H9 (cell line): ENCODE results near the gene ESRRA. TPM values are rescaled to one million over a fixed set of nuclear protein-coding genes. Genes with fewer than 3 reads are reported as not detected.

ENCODE experiments used
- DNase-seq: peaks from one replicate; pipeline ENCODE4 v3.0.0-alpha.2; 2017
- H2AFZ ChIP-seq: one replicate; pipeline ENCODE4 v1.6.1; 2013; ENCODE audit warnings: mild to moderate bottlenecking, low read length, control low read depth, moderate library complexity
- H2AK5ac ChIP-seq: 2 replicates; pipeline ENCODE4 v1.6.1; 2013; ENCODE audit warnings: low read length, control low read depth, mixed read lengths; ENCODE audit not compliant: insufficient read length
- H2BK120ac ChIP-seq: one replicate; pipeline ENCODE4 v1.6.1; 2013; ENCODE audit warnings: low read depth, mild to moderate bottlenecking, low read length, control low read depth, inconsistent platforms; ENCODE audit not compliant: poor library complexity, severe bottlenecking
- H2BK12ac ChIP-seq: 2 replicates; pipeline ENCODE4 v1.6.1; 2013; ENCODE audit warnings: low read length, control low read depth, mixed read lengths, low read depth; ENCODE audit not compliant: insufficient read length
- H2BK15ac ChIP-seq: 2 replicates; pipeline ENCODE4 v1.6.1; 2013; ENCODE audit warnings: low read depth, low read length, control low read depth
- H2BK20ac ChIP-seq: one replicate; pipeline ENCODE4 v1.6.1; 2013; ENCODE audit warnings: low read depth, mild to moderate bottlenecking, low read length, control low read depth, inconsistent platforms; ENCODE audit not compliant: poor library complexity, severe bottlenecking
- H2BK5ac ChIP-seq: 2 replicates; pipeline ENCODE4 v1.6.1; 2013; ENCODE audit warnings: low read length, control low read depth, mixed read lengths; ENCODE audit not compliant: insufficient read length
- H3K14ac ChIP-seq: 2 replicates; pipeline ENCODE4 v1.6.1; 2013; ENCODE audit warnings: low read length, control low read depth; ENCODE audit not compliant: insufficient read depth
- H3K18ac ChIP-seq: 2 replicates; pipeline ENCODE4 v1.6.1; 2013; ENCODE audit warnings: low read depth, mild to moderate bottlenecking, mixed read lengths, low read length, control low read depth; ENCODE audit not compliant: insufficient read length
- H3K23ac ChIP-seq: 2 replicates; pipeline ENCODE4 v1.6.1; 2013; ENCODE audit warnings: low read length, control low read depth, mixed read lengths, low read depth; ENCODE audit not compliant: insufficient read length
- H3K23me2 ChIP-seq: 2 replicates; pipeline ENCODE4 v1.6.1; 2013; ENCODE audit warnings: low read depth, mild to moderate bottlenecking, mixed read lengths, low read length, control low read depth; ENCODE audit not compliant: insufficient read length, poor library complexity, severe bottlenecking
- H3K27ac ChIP-seq: 2 replicates; pipeline ENCODE4 v1.5.1; 2013; ENCODE audit warnings: low read length, control low read depth, mixed read lengths, low read depth; ENCODE audit not compliant: insufficient read length
- H3K27me3 ChIP-seq: 2 replicates; pipeline ENCODE4 v1.6.1; 2013; ENCODE audit warnings: low read length, control low read depth, inconsistent platforms; ENCODE audit not compliant: insufficient read depth
- H3K4ac ChIP-seq: 2 replicates; pipeline ENCODE4 v1.6.1; 2013; ENCODE audit warnings: low read depth, mild to moderate bottlenecking, control low read depth, inconsistent platforms, low read length, moderate library complexity
- H3K4me1 ChIP-seq: 2 replicates; pipeline ENCODE4 v1.6.1; 2013; ENCODE audit warnings: low read length, control low read depth, inconsistent platforms; ENCODE audit not compliant: insufficient read depth
- H3K4me2 ChIP-seq: 2 replicates; pipeline ENCODE4 v1.6.1; 2013; ENCODE audit warnings: low read length, control low read depth, mixed read lengths; ENCODE audit not compliant: insufficient read length, insufficient read depth
- H3K56ac ChIP-seq: 2 replicates; pipeline ENCODE4 v1.6.1; 2013; ENCODE audit warnings: low read depth, mild to moderate bottlenecking, mixed read lengths, low read length, control low read depth; ENCODE audit not compliant: insufficient read length
- H3K79me1 ChIP-seq: 2 replicates; pipeline ENCODE4 v1.6.1; 2013; ENCODE audit warnings: low read depth, mild to moderate bottlenecking, moderate library complexity, low read length, control low read depth, inconsistent platforms; ENCODE audit not compliant: insufficient read depth, poor library complexity, severe bottlenecking
- H3K79me2 ChIP-seq: 2 replicates; pipeline ENCODE4 v1.6.1; 2013; ENCODE audit warnings: low read length, control low read depth, inconsistent platforms; ENCODE audit not compliant: insufficient read depth
- H3K9ac ChIP-seq: 2 replicates; pipeline ENCODE4 v1.6.1; 2013; ENCODE audit warnings: low read length, control low read depth, mixed read lengths; ENCODE audit not compliant: insufficient read length; ENCODE audit errors: extremely low read depth
- H3K9me3 ChIP-seq: one replicate; pipeline ENCODE4 v1.6.1; 2013; ENCODE audit warnings: low read depth, low read length, inconsistent platforms; ENCODE audit not compliant: control insufficient read depth
- H3T11ph ChIP-seq: one replicate; pipeline ENCODE4 v1.6.1; 2013; ENCODE audit warnings: mild to moderate bottlenecking, low read length, control low read depth, inconsistent platforms
- H4K20me1 ChIP-seq: one replicate; pipeline ENCODE4 v1.6.1; 2013; ENCODE audit not compliant: control insufficient read depth, insufficient read length, insufficient read depth
- H4K5ac ChIP-seq: 2 replicates; pipeline ENCODE4 v1.6.1; 2013; ENCODE audit warnings: low read depth, mild to moderate bottlenecking, mixed read lengths, low read length, control low read depth; ENCODE audit not compliant: insufficient read length
- H4K8ac ChIP-seq: replicated peaks from 2 replicates; pipeline ENCODE4 v1.6.1; 2013; ENCODE audit warnings: low read length, control low read depth, mixed read lengths, low read depth; ENCODE audit not compliant: insufficient read length
- H4K91ac ChIP-seq: 2 replicates; pipeline ENCODE4 v1.6.1; 2013; ENCODE audit warnings: low read depth, mild to moderate bottlenecking, moderate library complexity, mixed read lengths, low read length, control low read depth; ENCODE audit not compliant: insufficient read length
- H3K27ac Mint-ChIP-seq, 3 experiments: 2 replicates in 2 of 3; 3 replicates in 1 of 3; pipeline ENCODE4 v1.8.0; 2020 to 2021; ENCODE audit warnings: mixed read lengths in 3 of 3, mild to moderate bottlenecking in 1 of 3, moderate library complexity in 1 of 3
- H3K27me3 Mint-ChIP-seq: 2 replicates; pipeline ENCODE4 v1.8.0; 2021; ENCODE audit warnings: low read depth, mild to moderate bottlenecking, moderate library complexity, mixed read lengths
- H3K36me3 Mint-ChIP-seq, 3 experiments: 2 replicates in 2 of 3; 3 replicates in 1 of 3; pipeline ENCODE4 v1.8.0; 2020 to 2021; ENCODE audit warnings: low read depth in 3 of 3, mixed read lengths in 3 of 3; ENCODE audit not compliant: insufficient read depth in 1 of 3
- H3K4me1 Mint-ChIP-seq, 2 experiments: 2 replicates each; pipeline ENCODE4 v1.8.0; 2020; ENCODE audit warnings: mixed read lengths in 2 of 2
- H3K4me3 Mint-ChIP-seq, 2 experiments: 2 replicates in 1 of 2; 3 replicates in 1 of 2; pipeline ENCODE4 v1.8.0; 2020 to 2021; ENCODE audit warnings: mild to moderate bottlenecking in 2 of 2, mixed read lengths in 2 of 2, moderate library complexity in 1 of 2
- H3K9me3 Mint-ChIP-seq, 2 experiments: 2 replicates in 1 of 2; 3 replicates in 1 of 2; pipeline ENCODE4 v1.8.0; 2020; ENCODE audit warnings: mild to moderate bottlenecking in 2 of 2, mixed read lengths in 2 of 2, moderate library complexity in 1 of 2
- CTCF ChIP-seq: fragments of 200-600 bp; sonication (generic); conservative IDR thresholded peaks from 3 replicates; pipeline ENCODE4 v1.8.0; 2021; ENCODE audit warnings: antibody characterized with exemption, mild to moderate bottlenecking
- WGBS: extraction: QIAGEN DNeasy Blood & Tissue Kit; methylation state at CpG from one replicate; pipeline ENCODE4 v1.1.7; 2013; ENCODE audit warnings: missing lambda C conversion rate, low lambda C conversion rate, mixed read lengths; ENCODE audit not compliant: insufficient read length; ENCODE audit errors: extremely low coverage; 5-methylcytosine and 5-hydroxymethylcytosine counted together
- total RNA-seq: library from RNA; stranded (reverse); gene quantifications from 2 replicates; pipeline ENCODE4 v1.2.1, GENCODE V29; 2021

Gene ESRRA
- total RNA-seq, 1 experiment from 2014 or later = 42.3 TPM

GRCh38 chr11:64333556-64333955 lies 28.2 kb downstream of the ESRRA start:
- Histone ChIP-seq H4K5ac (no peak overlapping the region), H4K8ac (no peak overlapping the region), H3K14ac (no peak overlapping the region), H2BK120ac (no peak overlapping the region), H3K4me1 (peaks cover 2% of the 10 kb centered on the region; the same call in 1 of the 2 replicates), H3K27ac (no peak overlapping the region), H2BK5ac (no peak overlapping the region), H3T11ph (no peak overlapping the region), H3K79me1 (no peaks in the 10 kb centered on the region), H3K4me2 (no peak overlapping the region), H4K20me1 (no peaks in the 10 kb centered on the region), H3K18ac (no peak overlapping the region), H2BK12ac (no peak overlapping the region), H2AFZ (no peak overlapping the region), H4K91ac (no peak overlapping the region), H3K23ac (no peak overlapping the region), H2BK15ac (no peak overlapping the region), H3K56ac (no peak overlapping the region), H3K23me2 (no peaks in the 10 kb centered on the region), H2BK20ac (no peak overlapping the region), H3K9ac (no peak overlapping the region), H3K9me3 (no peaks in the 10 kb centered on the region), H3K4ac (no peak overlapping the region), H2AK5ac (no peak overlapping the region), H3K79me2 (no peaks in the 10 kb centered on the region), H3K27me3 (no peaks in the 10 kb centered on the region)
- peaks cover 7% of the 10 kb centered on the region for H3K27me3 Mint-ChIP-seq
- no peak for DNase-seq
- no peak for TF ChIP-seq CTCF
- no CpG with 5 or more reads among the region's 8 CpGs for WGBS
- H3K4me3 Mint-ChIP-seq = no peak overlapping the region; a peak in 1 of 5 replicates
- no peak overlapping the region; a peak in 1 of 7 replicates for H3K27ac Mint-ChIP-seq
- no peaks in the 10 kb centered on the region for H3K9me3 Mint-ChIP-seq
- H3K36me3 Mint-ChIP-seq = no peaks in the 10 kb centered on the region
- peaks cover 12 to 15% of the 10 kb centered on the region in 2 experiments for H3K4me1 Mint-ChIP-seq
